HUDEP-2 (cell line): Measurements from ENCODE around the gene FAM24B.
"Not testable (repeated sequence)": the region's sequence is repeated elsewhere in the genome, so short reads cannot be mapped to it uniquely, and the experiment has no call there.

ENCODE experiments used
- DNase-seq, 76 experiments: peaks; one replicate each; lab custom pipeline; 2025; ENCODE audit not compliant: unreplicated experiment in 76 of 76; lab: John Stamatoyannopoulos, UW

FAM24B gene

DNA sequence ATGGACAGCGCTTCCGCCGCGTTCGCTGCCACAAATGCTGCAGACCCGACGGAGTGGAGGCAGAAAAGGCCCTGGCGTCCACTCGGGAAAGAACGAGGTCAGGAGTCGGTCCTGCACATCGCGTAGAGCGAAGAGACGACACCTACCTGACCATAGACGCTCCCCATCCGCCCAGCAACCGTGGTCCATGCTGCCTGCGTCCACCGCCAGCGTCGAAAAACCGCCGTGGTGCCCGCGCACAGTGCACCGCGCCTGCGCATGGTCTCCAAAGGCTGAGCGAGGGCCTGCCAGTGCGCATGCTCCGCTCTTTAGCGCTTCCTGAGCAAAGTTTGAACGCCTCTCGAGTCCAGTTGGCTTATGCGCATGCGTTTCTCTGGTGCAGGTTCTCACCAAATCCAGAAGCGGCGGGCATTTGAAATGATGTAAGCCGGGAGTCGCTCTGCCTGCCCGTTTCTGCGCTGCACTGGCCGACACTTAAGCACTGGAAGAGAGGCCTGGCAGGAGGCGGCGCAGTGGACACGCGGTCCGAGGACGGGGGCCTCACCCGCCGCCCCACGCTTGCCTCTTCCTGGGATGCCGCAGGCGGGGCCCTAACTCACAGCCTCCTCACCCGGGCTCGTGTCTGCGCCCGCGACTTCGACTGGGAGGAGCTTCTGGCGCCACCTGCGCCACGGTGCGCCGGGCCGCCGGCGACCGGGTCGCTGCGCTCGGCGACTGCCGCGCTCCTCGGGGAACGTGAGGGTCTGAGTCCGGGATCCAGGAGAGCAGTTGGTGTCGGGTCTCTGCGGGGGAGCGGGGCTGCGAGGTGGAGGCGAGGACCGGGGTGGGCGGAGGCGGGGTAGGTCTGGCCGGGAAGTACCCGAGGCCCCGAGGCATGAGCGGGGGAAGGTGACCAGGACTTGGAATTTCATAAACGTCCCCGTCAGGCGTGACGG lies at the start of gene FAM24B:
TSS of gene FAM24B (minus strand) at position 243 of the 935 bp plus-strand sequence. CDS start 29,066 bp downstream, outside the sequence.
- DNase-seq, result peak; percentile 43 to 97 (median 92)

GRCh38 chr10:122915700-122916099 lies 36.3 kb upstream of the FAM24B start:
- no peak for DNase-seq

GRCh38 chr10:122911889-122912484 lies 32.6 kb upstream of the FAM24B start:
- peak in 60 of 76 experiments; percentile 2 to 69 (median 34) for DNase-seq

- DNase-seq, result no peak
These were observed 30.9 kb upstream of the FAM24B start, which contains the start of gene FAM24A for GRCh38 chr10:122910310-122910709. Gene FAM24A (plus strand): TSS chr10:122910610. CDS start chr10:122911635, 1,025 bp downstream.

GRCh38 chr10:122903861-122904260 lies 24.5 kb upstream of the FAM24B start:
- DNase-seq, result not testable (repeated sequence)

- DNase-seq, result peak in 2 of 76 experiments; percentile 2 to 17
These were observed 15.0 kb upstream of the FAM24B start for GRCh38 chr10:122894261-122894944.

GRCh38 chr10:122884166-122884565 lies 4.8 kb upstream of the FAM24B start:
- no peak for DNase-seq

DNA sequence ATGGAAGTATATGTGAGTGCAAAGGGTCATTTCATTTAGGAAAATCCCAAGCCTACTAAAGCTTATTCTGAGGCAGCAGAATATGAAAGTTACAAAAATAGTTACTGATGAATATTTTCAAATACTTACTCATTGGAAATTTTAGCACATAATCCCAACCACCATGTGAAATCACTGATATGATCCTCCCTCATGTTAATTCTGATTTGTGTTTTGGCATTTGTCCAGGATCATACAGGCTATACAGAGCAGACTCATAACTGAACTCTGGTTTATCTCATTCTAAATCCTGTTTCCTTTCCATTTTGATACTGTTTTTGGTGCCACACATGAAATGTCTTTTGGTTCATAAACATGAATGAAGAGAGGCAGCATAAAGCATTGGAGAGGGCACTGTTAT lies 3.4 kb upstream of the FAM24B start:
- DNase-seq, result peak in 16 of 76 experiments; percentile 1 to 51 (median 25)

- peak in 3 of 76 experiments; percentile 33 to 51 (median 38) for DNase-seq
These were observed 512 bp downstream of the FAM24B start for GRCh38 chr10:122878799-122879338.

DNA sequence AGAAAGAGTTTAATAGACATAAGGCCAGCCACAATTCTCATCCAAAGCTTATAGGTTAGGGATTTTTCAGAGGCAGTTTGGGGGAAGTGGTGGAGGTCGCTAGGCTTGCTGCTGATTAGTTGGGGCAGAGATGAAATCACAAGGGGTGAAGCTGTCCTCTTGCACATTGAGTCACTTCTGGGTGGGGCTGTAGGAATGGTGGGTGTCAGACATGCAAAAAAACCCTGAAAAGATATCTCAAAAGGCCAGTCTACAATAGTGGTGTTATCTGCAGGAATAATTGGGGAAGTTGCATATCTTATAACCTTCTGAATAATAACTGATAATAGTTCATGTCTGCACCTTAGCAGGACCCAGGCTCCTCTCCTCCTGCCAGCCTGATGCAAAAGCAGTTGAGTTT lies 2.1 kb downstream of the FAM24B start:
- DNase-seq, result peak in 69 of 76 experiments; percentile 7 to 90 (median 59)

- no peak for DNase-seq
These were observed 2.9 kb downstream of the FAM24B start for GRCh38 chr10:122876467-122876855.

- DNase-seq, result peak in 2 of 76 experiments; percentile 10 to 16
These were observed 3.4 kb downstream of the FAM24B start for GRCh38 chr10:122875843-122876466.

DNA sequence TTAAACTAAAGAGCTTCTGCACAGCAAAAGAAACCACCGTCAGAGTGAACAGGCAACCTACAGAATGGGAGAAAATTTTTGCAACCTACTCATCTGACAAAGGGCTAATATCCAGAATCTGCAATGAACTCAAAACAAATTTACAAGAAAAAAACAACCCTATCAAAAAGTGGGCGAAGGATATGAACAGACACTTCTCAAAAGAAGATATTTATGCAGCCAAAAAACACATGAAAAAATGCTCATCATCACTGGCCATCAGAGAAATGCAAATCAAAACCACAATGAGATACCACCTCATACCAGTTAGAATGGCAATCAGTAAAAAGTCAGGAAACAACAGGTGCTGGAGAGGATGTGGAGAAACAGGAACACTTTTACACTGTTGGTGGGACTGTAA lies 7.4 kb downstream of the FAM24B start:
- DNase-seq, result not testable (repeated sequence)

DNA sequence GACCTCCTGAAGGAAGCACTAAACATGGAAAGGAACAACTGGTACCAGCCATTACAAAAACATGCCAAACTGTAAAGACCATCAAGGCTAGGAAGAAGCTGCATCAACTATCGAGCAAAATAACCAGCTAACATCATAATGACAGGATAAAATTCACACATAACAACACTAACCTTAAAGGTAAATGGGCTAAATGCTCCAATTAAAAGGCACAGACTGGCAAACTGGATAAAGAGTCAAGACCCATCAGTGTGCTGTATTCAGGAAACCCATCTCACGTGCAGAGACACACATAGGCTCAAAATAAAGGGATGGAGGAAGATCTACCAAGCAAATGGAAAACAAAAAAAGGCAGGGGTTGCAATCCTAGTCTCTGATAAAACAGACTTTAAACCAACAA lies 10.6 kb downstream of the FAM24B start:
- DNase-seq, result not testable (repeated sequence)

DNA sequence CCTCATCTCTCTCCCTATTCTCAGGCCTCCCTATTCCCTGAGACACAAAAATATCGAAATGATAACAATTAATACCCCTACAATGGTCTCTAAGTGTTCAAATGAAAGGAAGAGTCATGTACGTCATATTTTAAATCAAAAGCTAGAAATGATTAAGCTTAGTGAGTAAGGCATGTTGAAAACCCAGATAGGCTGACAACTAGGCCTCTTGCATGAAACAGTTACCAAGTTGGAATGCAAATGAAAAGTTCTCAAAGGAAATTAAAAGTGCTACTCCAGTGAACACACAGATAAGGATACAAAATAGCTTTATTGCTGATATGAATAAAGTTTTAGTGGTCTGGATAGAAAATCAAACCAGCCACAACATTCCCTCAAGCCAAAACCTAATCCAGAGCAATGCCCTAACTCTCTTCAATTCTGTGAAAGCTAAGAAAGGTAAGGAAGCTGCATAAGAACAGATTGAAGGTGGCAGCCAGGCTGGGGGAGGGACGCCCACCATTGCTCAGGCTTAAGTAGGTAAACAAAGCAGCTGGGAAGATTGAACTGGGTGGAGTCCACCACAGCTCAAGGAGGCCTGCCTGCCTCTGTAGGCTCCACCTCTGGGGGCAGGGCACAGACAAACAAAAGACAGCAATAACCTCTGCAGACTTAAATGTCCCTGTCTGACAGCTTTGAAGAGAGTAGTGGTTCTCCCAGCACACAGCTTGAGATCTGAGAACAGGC lies 12.5 kb downstream of the FAM24B start:
- DNase-seq, result peak in 1 of 76 experiments; percentile 4

GRCh38 chr10:122864901-122865300 lies 14.5 kb downstream of the FAM24B start:
- no peak for DNase-seq

GRCh38 chr10:122864194-122864592 lies 15.2 kb downstream of the FAM24B start:
- DNase-seq, result no peak

GRCh38 chr10:122863216-122864193 lies 15.9 kb downstream of the FAM24B start:
- no peak for DNase-seq
